ENCODE results near the gene CREB1.

DNA sequence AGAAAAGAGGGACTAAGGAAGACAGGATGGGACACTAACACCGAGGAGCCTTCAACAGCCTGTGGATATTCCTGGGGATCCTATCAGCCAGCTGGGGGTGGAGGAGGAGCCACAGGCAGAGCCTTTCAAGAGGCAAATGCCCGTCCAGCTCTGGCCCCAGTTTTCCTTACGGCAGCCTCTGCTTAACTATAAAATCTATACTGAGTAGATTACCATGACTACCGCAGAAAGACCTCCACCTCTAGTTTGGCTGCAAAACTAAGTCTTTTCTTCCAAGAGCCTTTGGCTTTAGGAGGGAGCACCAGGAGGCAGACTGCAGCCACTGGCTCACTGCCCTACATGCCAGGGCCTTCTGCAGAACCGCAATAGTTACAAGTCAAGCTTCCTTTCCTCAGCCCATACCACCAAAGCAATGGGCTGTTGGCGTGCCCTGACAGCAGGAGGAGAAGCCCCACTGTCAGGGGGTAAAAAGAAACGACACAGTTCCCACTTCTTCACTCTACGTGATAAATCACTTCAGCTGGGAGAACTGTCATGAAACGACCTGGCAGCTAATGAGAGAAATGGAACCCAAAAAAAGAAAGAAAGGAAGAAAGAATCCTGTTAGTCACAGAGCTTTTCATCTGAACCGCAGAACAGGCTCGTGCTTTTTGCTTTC, 25.1 kb upstream of the CREB1 start:
- no peak for TF ChIP-seq CTCF (IDR thresholded peaks at IDR 0.05)
- no peak for TF ChIP-seq EZH2 (IDR thresholded peaks at IDR 0.05)

All from neural progenitor cell (in vitro differentiated cells).